Gastroesophageal sphincter (tissue), 4 donors: ENCODE measurements around the gene ARFGEF3. TPM values are rescaled to one million over a fixed set of nuclear protein-coding genes. Genes with fewer than 3 reads are reported as not detected.

ENCODE experiments used
- ATAC-seq: fragments of 150-250 bp; one replicate; pipeline ENCODE4 v1.9.1; 2016; ENCODE audit warnings: mild to moderate bottlenecking, moderate library complexity
- H3K27ac ChIP-seq, 4 donors: fragments of 200-600 bp; sonication (generic) in 3 of 4; 1 replicate in 3 of 4; 2 replicates in 1 of 4; pipeline ENCODE4 v1.5.1; 2016 to 2019
- H3K27me3 ChIP-seq: fragments of 200-600 bp; sonication (generic); one replicate; pipeline ENCODE4 v1.5.1; 2019
- H3K36me3 ChIP-seq, 2 donors: fragments of 200-600 bp; sonication (generic); one replicate each; pipeline ENCODE4 v1.5.1; 2019; ENCODE audit warnings: control low read depth in 1 of 2
- H3K4me1 ChIP-seq, 3 donors: fragments of 200-600 bp; sonication (generic); 1 replicate in 2 of 3; 2 replicates in 1 of 3; pipeline ENCODE4 v1.5.1; 2016 to 2019; ENCODE audit warnings: control low read depth in 2 of 3
- H3K4me3 ChIP-seq, 2 donors: fragments of 200-600 bp; sonication (generic); one replicate each; pipeline ENCODE4 v1.5.1; 2019; ENCODE audit warnings: mild to moderate bottlenecking in 1 of 2, moderate library complexity in 1 of 2
- H3K9me3 ChIP-seq, 3 donors: fragments of 200-600 bp; sonication (generic); one replicate each; pipeline ENCODE4 v1.5.1; 2017 to 2019; ENCODE audit warnings: control low read depth in 2 of 3
- EP300 ChIP-seq: sonication (generic); formaldehyde crosslinking; IDR thresholded peaks from one replicate; pipeline ENCODE4 v1.6.1; 2017; ENCODE audit warnings: antibody characterized with exemption, mild to moderate bottlenecking
- POLR2A ChIP-seq, 2 donors: fragments of 450-650 bp; IDR thresholded peaks; one replicate each; pipeline ENCODE4 v1.6.1; 2017; ENCODE audit warnings: antibody characterized with exemption in 2 of 2, mild to moderate bottlenecking in 2 of 2, moderate library complexity in 1 of 2
- POLR2AphosphoS5 ChIP-seq: sonication (generic); formaldehyde crosslinking; IDR thresholded peaks from one replicate; pipeline ENCODE4 v1.6.1; 2017; ENCODE audit warnings: antibody characterized with exemption
- WGBS, 2 donors: methylation state at CpG; one replicate each; pipeline ENCODE4 v1.1.5; 2018; ENCODE audit warnings: low coverage in 1 of 2; 5-methylcytosine and 5-hydroxymethylcytosine counted together
- total RNA-seq, 4 donors: library from RNA; depleted of rRNA; stranded (reverse); fragments of >200 nt; gene quantifications; one replicate each; pipeline ENCODE4 v1.1.0, GENCODE V29; 2016
- TF ChIP-seq, protein P1 (sequence below), 4 experiments: fragments of 200-600 bp in 2 of 4; fragments of 450-650 bp in 2 of 4; sonication (generic) in 1 of 4; IDR thresholded peaks; one replicate each; pipeline ENCODE4 v1.5.1; 2017 to 2019; ENCODE audit warnings: antibody characterized with exemption in 4 of 4, mild to moderate bottlenecking in 2 of 4, moderate library complexity in 2 of 4

The ARFGEF3 gene
- total RNA-seq, 4 donors from 2014 or later = 0.47 to 4.2 (median 1.8) TPM

DNA sequence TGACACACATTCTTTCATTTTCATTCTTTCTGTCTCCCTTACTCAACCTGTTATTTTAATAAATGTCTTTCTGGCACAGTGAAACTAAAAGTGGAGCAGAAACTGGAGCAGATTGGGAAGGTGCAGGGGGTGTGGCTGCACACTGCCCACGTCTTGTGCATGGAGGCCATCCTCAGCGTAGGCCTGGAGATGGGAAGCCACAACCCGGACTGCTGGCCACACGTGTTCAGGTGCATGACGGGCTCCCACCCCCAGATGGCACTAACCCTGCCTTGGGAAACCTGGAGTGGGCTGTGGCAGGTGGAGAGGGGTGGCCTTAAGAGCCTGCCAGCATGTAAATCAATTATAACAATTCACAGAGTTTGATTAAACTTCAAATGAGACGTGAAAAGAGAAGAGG is 128.0 kb downstream of the ARFGEF3 start:
- no peak for ATAC-seq
- H3K36me3 ChIP-seq = no peaks in the 10 kb centered on the region
- no peaks in the 10 kb centered on the region for H3K4me1 ChIP-seq
- H3K27ac ChIP-seq = no peak overlapping the region
- TF ChIP-seq POLR2A (IDR thresholded peaks at IDR 0.05) (no peak), POLR2AphosphoS5 (no peak), EP300 (no peak)
- TF ChIP-seq, protein P1, sequence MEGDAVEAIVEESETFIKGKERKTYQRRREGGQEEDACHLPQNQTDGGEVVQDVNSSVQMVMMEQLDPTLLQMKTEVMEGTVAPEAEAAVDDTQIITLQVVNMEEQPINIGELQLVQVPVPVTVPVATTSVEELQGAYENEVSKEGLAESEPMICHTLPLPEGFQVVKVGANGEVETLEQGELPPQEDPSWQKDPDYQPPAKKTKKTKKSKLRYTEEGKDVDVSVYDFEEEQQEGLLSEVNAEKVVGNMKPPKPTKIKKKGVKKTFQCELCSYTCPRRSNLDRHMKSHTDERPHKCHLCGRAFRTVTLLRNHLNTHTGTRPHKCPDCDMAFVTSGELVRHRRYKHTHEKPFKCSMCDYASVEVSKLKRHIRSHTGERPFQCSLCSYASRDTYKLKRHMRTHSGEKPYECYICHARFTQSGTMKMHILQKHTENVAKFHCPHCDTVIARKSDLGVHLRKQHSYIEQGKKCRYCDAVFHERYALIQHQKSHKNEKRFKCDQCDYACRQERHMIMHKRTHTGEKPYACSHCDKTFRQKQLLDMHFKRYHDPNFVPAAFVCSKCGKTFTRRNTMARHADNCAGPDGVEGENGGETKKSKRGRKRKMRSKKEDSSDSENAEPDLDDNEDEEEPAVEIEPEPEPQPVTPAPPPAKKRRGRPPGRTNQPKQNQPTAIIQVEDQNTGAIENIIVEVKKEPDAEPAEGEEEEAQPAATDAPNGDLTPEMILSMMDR (IDR thresholded peaks at IDR 0.05) = no peak
- H3K27me3 ChIP-seq = no peaks in the 10 kb centered on the region
- H3K9me3 ChIP-seq = no peaks in the 10 kb centered on the region
- no peak overlapping the region for H3K4me3 ChIP-seq
- WGBS, 2 donors = 87% methylated on average over 4 of the region's 6 CpGs; no CpG with 5 or more reads in 1 of the 2 donors

DNA sequence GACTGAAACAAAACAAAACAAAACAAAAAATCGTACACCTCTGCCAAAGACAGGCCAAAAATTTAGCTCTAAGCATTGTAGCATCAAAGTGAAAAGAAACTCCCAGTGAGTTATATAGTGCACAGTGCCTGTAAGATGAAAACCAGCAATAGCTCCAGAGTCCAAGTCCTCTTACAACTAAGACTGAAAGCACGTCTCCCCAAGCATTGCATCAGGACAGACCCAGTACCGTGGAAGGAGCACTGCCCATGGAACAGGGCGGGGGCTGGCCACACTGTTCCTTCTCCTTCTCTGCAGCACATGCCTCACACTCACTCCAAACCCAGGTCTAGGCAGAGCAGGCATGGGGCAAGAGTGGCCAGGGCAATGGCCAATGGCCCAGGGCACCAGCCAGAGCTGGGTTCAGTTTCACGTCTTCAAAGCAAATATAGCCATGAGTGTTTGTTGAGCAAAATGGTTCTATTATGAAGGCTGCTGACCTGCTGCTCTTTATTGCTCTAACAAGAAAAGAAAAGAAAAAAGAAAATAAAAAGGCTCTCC is 128.8 kb downstream of the ARFGEF3 start:
- no peak for ATAC-seq
- WGBS, 2 donors = 58 to 66% methylated on average over 3 to 4 of the region's 5 CpGs
- no peak for TF ChIP-seq POLR2A (IDR thresholded peaks at IDR 0.05)

DNA sequence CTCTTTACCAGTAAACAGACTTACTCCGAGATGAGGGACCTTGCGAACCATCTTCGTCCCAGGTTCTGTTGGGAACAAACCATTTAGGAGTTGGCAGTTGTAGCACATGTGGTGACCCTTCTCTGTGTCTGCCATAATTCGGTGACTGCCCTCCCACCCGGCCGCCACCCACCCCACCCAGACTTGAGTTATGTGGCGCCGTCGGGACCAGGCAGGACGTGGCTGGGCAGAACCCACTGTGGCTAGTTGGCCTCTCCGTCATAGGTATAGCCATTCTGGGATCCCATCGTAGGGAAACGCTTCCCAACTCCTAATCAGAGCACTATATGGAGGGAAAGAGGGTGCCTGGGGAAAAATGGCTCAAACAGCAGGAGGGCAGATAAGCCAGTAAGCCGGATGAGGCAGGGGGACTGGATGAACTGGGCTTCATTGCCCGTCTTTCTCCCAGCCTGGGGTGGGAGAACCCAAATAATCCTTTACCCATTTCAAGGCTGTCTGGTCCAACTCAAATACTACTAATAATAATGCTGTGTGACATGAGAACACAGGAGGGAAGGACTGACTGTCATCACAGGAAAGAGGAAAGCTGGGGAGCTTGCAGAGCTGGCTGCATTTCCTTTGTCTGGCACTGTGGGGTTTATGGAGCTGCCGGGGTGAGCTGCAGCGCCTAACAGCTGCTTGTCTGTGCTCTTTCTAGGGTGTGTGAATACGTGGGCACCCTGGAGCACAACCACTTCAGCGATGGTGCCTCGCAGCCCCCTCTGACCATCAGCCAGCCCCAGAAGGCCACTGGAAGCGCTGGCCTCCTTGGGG is 129.5 kb downstream of the ARFGEF3 start:
- Histone ChIP-seq H3K27ac (no peak overlapping the region), H3K36me3 (no peaks in the 10 kb centered on the region), H3K27me3 (no peaks in the 10 kb centered on the region), H3K9me3 (no peaks in the 10 kb centered on the region), H3K4me1 (no peaks in the 10 kb centered on the region), H3K4me3 (no peak overlapping the region)
- TF ChIP-seq EP300 = no peak
- no peak for TF ChIP-seq POLR2A (IDR thresholded peaks at IDR 0.05)
- TF ChIP-seq, protein P1 (IDR thresholded peaks at IDR 0.05) = no peak
- no peak for TF ChIP-seq POLR2AphosphoS5
- WGBS, 2 donors = 80 to 89% methylated on average over 5 to 11 of the region's 21 CpGs
- ATAC-seq = no peak

More for the DNA sequence above, 128.8 kb downstream of the ARFGEF3 start:
- no peaks in the 10 kb centered on the region for H3K9me3 ChIP-seq
- no peaks in the 10 kb centered on the region for H3K4me1 ChIP-seq
- no peaks in the 10 kb centered on the region for H3K36me3 ChIP-seq
- H3K4me3 ChIP-seq = no peak overlapping the region
- H3K27me3 ChIP-seq = no peaks in the 10 kb centered on the region
- no peak overlapping the region for H3K27ac ChIP-seq

DNA sequence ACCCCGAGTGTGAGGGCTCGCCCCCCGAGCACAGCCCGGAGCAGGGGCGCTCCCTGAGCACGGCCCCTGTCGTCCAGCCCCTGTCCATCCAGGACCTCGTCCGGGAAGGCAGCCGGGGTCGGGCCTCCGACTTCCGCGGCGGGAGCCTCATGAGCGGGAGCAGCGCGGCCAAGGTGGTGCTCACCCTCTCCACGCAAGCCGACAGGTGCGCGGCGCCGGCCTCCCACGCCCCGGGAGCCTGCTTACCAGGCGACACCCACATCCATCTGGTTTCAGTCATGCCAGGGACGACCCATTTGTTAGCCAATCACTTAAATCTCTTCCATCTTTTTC is 130.1 kb downstream of the ARFGEF3 start:
- Histone ChIP-seq H3K4me3 (no peak overlapping the region), H3K4me1 (no peaks in the 10 kb centered on the region), H3K36me3 (no peaks in the 10 kb centered on the region), H3K9me3 (no peaks in the 10 kb centered on the region), H3K27ac (no peak overlapping the region), H3K27me3 (no peaks in the 10 kb centered on the region)
- WGBS, 2 donors = 98 to 100% methylated on average over 1 to 7 of the region's 28 CpGs
- TF ChIP-seq EP300 (no peak), POLR2A (IDR thresholded peaks at IDR 0.05) (no peak), POLR2AphosphoS5 (no peak)
- TF ChIP-seq, protein P1 (IDR thresholded peaks at IDR 0.05) = no peak
- no peak for ATAC-seq

DNA sequence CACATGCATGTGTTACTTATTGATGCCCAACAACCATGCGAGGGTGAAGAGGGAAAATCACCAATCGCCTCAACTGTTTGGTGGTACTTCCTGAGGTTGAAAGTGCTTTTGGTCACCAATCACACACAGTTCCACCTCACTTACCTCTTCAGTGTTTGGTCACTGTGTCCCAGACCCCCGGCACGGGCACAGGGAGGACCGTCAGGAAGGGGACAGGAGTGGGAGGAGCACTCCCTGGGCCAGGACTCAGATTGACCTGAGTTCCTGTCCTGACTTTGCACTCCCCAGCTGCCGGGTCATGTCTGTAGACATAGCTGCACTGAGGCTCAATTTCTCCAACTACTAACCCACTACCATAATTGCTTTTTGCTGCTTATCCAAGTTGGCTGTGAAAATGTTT is 130.7 kb downstream of the ARFGEF3 start:
- Histone ChIP-seq H3K9me3 (no peaks in the 10 kb centered on the region), H3K36me3 (no peaks in the 10 kb centered on the region), H3K27ac (no peak overlapping the region), H3K27me3 (no peaks in the 10 kb centered on the region), H3K4me3 (no peak overlapping the region), H3K4me1 (no peaks in the 10 kb centered on the region)
- WGBS, 2 donors = 71 to 93% methylated on average over 1 to 3 of the region's 6 CpGs
- ATAC-seq = no peak
- TF ChIP-seq POLR2AphosphoS5 (no peak), POLR2A (IDR thresholded peaks at IDR 0.05) (no peak), EP300 (no peak)
- TF ChIP-seq, protein P1 (IDR thresholded peaks at IDR 0.05) = no peak
